ENCODE data around the gene PREP.

DNA sequence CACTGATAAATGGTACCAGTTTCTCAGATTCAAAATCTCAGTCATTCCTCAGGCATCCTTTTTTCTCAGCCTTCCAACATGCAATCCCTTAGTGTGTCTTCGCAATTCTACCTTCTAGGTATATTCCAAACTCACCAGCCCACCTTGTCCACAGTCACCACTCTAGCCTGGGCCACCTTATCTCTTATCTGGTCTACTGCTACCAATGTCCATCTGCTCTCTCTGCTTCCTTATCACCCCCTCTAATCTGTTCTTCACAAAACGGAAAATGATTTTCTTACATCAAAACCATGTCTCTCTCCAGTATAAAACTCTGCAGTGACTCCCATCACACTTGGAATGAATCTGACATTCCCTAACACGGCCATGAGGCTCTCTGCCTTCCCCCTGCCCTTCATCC, 91.9 kb downstream of the PREP start:
- TF ChIP-seq, protein P1, sequence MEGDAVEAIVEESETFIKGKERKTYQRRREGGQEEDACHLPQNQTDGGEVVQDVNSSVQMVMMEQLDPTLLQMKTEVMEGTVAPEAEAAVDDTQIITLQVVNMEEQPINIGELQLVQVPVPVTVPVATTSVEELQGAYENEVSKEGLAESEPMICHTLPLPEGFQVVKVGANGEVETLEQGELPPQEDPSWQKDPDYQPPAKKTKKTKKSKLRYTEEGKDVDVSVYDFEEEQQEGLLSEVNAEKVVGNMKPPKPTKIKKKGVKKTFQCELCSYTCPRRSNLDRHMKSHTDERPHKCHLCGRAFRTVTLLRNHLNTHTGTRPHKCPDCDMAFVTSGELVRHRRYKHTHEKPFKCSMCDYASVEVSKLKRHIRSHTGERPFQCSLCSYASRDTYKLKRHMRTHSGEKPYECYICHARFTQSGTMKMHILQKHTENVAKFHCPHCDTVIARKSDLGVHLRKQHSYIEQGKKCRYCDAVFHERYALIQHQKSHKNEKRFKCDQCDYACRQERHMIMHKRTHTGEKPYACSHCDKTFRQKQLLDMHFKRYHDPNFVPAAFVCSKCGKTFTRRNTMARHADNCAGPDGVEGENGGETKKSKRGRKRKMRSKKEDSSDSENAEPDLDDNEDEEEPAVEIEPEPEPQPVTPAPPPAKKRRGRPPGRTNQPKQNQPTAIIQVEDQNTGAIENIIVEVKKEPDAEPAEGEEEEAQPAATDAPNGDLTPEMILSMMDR (conservative IDR thresholded peaks at IDR 0.05; ENCODE audit: low read length): no peak
- TF ChIP-seq EZH2phosphoT487 (IDR thresholded peaks at IDR 0.05; ENCODE audit: borderline replicate concordance): no peak
